IMR-90 (cell line): Measurements from ENCODE around the gene FBLIM1. TPM values are rescaled to one million over a fixed set of nuclear protein-coding genes. Genes with fewer than 3 reads are reported as not detected.

Source experiments
- ATAC-seq: fragments of 200-7000 bp; cut with Tn5 transposase; 2 replicates; pipeline ENCODE4 v1.9.1; 2020; ENCODE audit warnings: low read depth, mild to moderate bottlenecking, moderate library complexity
- BruUV-seq: library from RNA; stranded (reverse); fragments of 400-500 nt; replicated peaks from 2 replicates; lab custom pipeline; 2021; lab: Mats Ljungman, UMichigan
- CTCF ChIA-PET: fragments of 300-600 bp; formaldehyde crosslinking; extraction: SDS; loops from one replicate; lab custom pipeline; 2021; ENCODE audit warnings: antibody characterized with exemption; lab: Yijun Ruan, JAX
- POLR2A ChIA-PET: fragments of 300-600 bp; sonication (Branson Sonifier 250); formaldehyde crosslinking; loops from one replicate; lab custom pipeline; 2022; ENCODE audit warnings: antibody characterized with exemption; ENCODE audit not compliant: unreplicated experiment; lab: Charles Lee
- DNase-seq: peaks from one replicate; pipeline ENCODE4 v3.0.0; 2013
- H2AFZ ChIP-seq: replicated peaks from 2 replicates; pipeline ENCODE3; 2013; ENCODE audit warnings: low read length, mild to moderate bottlenecking; ENCODE audit not compliant: poor library complexity
- H2AK5ac ChIP-seq: 2 replicates; pipeline ENCODE4 v1.6.1; 2013; ENCODE audit warnings: low read depth, low read length, inconsistent platforms
- H2AK9ac ChIP-seq: replicated peaks from 2 replicates; pipeline ENCODE3; 2013; ENCODE audit warnings: mild to moderate bottlenecking, low read depth, low read length, moderate library complexity; ENCODE audit not compliant: poor library complexity
- H2BK120ac ChIP-seq: 2 replicates; pipeline ENCODE4 v1.6.1; 2013; ENCODE audit warnings: low read depth, low read length, inconsistent platforms
- H2BK15ac ChIP-seq: 3 replicates; pipeline ENCODE4 v1.6.1; 2013; ENCODE audit warnings: low read depth, low read length, inconsistent platforms
- H2BK20ac ChIP-seq: 2 replicates; pipeline ENCODE4 v1.6.1; 2013; ENCODE audit warnings: low read depth, mild to moderate bottlenecking, inconsistent platforms, low read length, moderate library complexity
- H2BK5ac ChIP-seq: 2 replicates; pipeline ENCODE4 v1.6.1; 2013; ENCODE audit warnings: mild to moderate bottlenecking, low read depth, low read length, inconsistent platforms; ENCODE audit not compliant: poor library complexity, severe bottlenecking
- H3K14ac ChIP-seq: replicated peaks from 2 replicates; pipeline ENCODE4 v1.6.1; 2013; ENCODE audit warnings: low read depth, low read length, inconsistent platforms
- H3K18ac ChIP-seq: 2 replicates; pipeline ENCODE4 v1.6.1; 2013; ENCODE audit warnings: low read depth, low read length, control low read depth
- H3K23ac ChIP-seq: 2 replicates; pipeline ENCODE4 v1.6.1; 2013; ENCODE audit warnings: low read depth, low read length, inconsistent platforms
- H3K27ac ChIP-seq: 2 replicates; pipeline ENCODE4 v1.5.1; 2013; ENCODE audit warnings: mild to moderate bottlenecking, control low read depth, low read length; ENCODE audit not compliant: insufficient read depth
- H3K27me3 ChIP-seq: 2 replicates; pipeline ENCODE4 v1.6.1; 2013; ENCODE audit warnings: low read length; ENCODE audit not compliant: control insufficient read depth, insufficient read depth
- H3K36me3 ChIP-seq: 2 replicates; pipeline ENCODE4 v1.6.1; 2013; ENCODE audit warnings: low read length, mixed read lengths; ENCODE audit not compliant: control insufficient read depth, insufficient read depth
- H3K4ac ChIP-seq: 2 replicates; pipeline ENCODE4 v1.6.1; 2013; ENCODE audit warnings: low read depth, low read length, inconsistent platforms
- H3K4me1 ChIP-seq: 2 replicates; pipeline ENCODE4 v1.6.1; 2013; ENCODE audit warnings: low read length, mixed read lengths; ENCODE audit not compliant: control insufficient read depth, insufficient read depth
- H3K4me2 ChIP-seq: 2 replicates; pipeline ENCODE4 v1.6.1; 2013; ENCODE audit warnings: low read depth, mild to moderate bottlenecking, control low read depth, low read length, moderate library complexity
- H3K4me3 ChIP-seq: 2 replicates; pipeline ENCODE4 v1.5.1; 2013; ENCODE audit warnings: low read depth, mild to moderate bottlenecking, control low read depth, low read length, moderate library complexity; ENCODE audit not compliant: insufficient read depth
- H3K56ac ChIP-seq: 2 replicates; pipeline ENCODE4 v1.6.1; 2013; ENCODE audit warnings: low read length, inconsistent platforms; ENCODE audit not compliant: insufficient read depth; ENCODE audit errors: extremely low read depth
- H3K79me1 ChIP-seq, 2 experiments: 2 replicates each; pipeline ENCODE4 v1.6.1; 2013; ENCODE audit warnings: low read length in 2 of 2, inconsistent platforms in 1 of 2, low read depth in 1 of 2
- H3K9ac ChIP-seq: 2 replicates; pipeline ENCODE4 v1.6.1; 2013; ENCODE audit warnings: low read depth, low read length, control low read depth
- H3K9me1 ChIP-seq: 2 replicates; pipeline ENCODE4 v1.6.1; 2013; ENCODE audit warnings: low read length, inconsistent platforms; ENCODE audit not compliant: insufficient read depth
- H3K9me3 ChIP-seq: 2 replicates; pipeline ENCODE4 v1.6.1; 2013; ENCODE audit warnings: low read length; ENCODE audit not compliant: control insufficient read depth, insufficient read depth
- H4K20me1 ChIP-seq: 2 replicates; pipeline ENCODE4 v1.6.1; 2013; ENCODE audit warnings: low read length, inconsistent platforms; ENCODE audit not compliant: insufficient read depth
- H4K5ac ChIP-seq: 2 replicates; pipeline ENCODE4 v1.6.1; 2013; ENCODE audit warnings: mild to moderate bottlenecking, low read depth, low read length, control low read depth
- H4K8ac ChIP-seq, 2 experiments: 2 replicates each; pipeline ENCODE4 v1.6.1; 2013; ENCODE audit warnings: low read depth in 2 of 2, low read length in 2 of 2, control low read depth in 1 of 2, inconsistent platforms in 1 of 2
- H4K91ac ChIP-seq: 2 replicates; pipeline ENCODE4 v1.6.1; 2013; ENCODE audit warnings: low read depth, low read length, inconsistent platforms; ENCODE audit not compliant: insufficient read depth
- BHLHE40 ChIP-seq: fragments of 150-350 bp; IDR thresholded peaks from 2 replicates; pipeline ENCODE4 v1.6.1; 2016; ENCODE audit warnings: mild to moderate bottlenecking, low read depth, low read length
- CEBPB ChIP-seq: IDR thresholded peaks from 2 replicates; pipeline ENCODE4 v1.6.1; 2012; ENCODE audit warnings: low read depth, low read length, improper control_type of control experiment
- CHD1 ChIP-seq: IDR thresholded peaks from 2 replicates; pipeline ENCODE4 v1.6.1; 2012; ENCODE audit warnings: low read depth, low read length, improper control_type of control experiment
- CTCF ChIP-seq: conservative IDR thresholded peaks from 2 replicates; pipeline ENCODE4 v1.5.1; 2012; ENCODE audit warnings: mild to moderate bottlenecking, low read depth, low read length, improper control_type of control experiment
- ELK1 ChIP-seq: fragments of 150-350 bp; IDR thresholded peaks from 2 replicates; pipeline ENCODE4 v1.6.1; 2016; ENCODE audit warnings: low read depth, mild to moderate bottlenecking, low read length, moderate library complexity, borderline replicate concordance
- FOS ChIP-seq: fragments of 150-350 bp; IDR thresholded peaks from 2 replicates; pipeline ENCODE4 v1.6.1; 2016; ENCODE audit warnings: low read depth, low read length
- MAFK ChIP-seq: IDR thresholded peaks from 2 replicates; pipeline ENCODE4 v1.6.1; 2012; ENCODE audit warnings: low read depth, low read length, improper control_type of control experiment
- MAZ ChIP-seq: IDR thresholded peaks from 2 replicates; pipeline ENCODE4 v1.6.1; 2012; ENCODE audit warnings: low read depth, mild to moderate bottlenecking, low read length, improper control_type of control experiment, moderate library complexity, borderline replicate concordance
- MXI1 ChIP-seq: IDR thresholded peaks from 2 replicates; pipeline ENCODE4 v1.6.1; 2012; ENCODE audit warnings: low read depth, mild to moderate bottlenecking, low read length, moderate library complexity, borderline replicate concordance
- NFE2L2 ChIP-seq: fragments of 150-350 bp; IDR thresholded peaks from 2 replicates; pipeline ENCODE4 v1.6.1; 2016; ENCODE audit warnings: low read depth, mild to moderate bottlenecking, low read length
- POLR2A ChIP-seq: IDR thresholded peaks from 2 replicates; pipeline ENCODE4 v1.6.1; 2012; ENCODE audit warnings: mild to moderate bottlenecking, low read depth, low read length
- RAD21 ChIP-seq: IDR thresholded peaks from 2 replicates; pipeline ENCODE4 v1.6.1; 2012; ENCODE audit warnings: low read length, improper control_type of control experiment
- RCOR1 ChIP-seq: IDR thresholded peaks from 2 replicates; pipeline ENCODE4 v1.6.1; 2012; ENCODE audit warnings: mild to moderate bottlenecking, low read length, improper control_type of control experiment; ENCODE audit not compliant: insufficient replicate concordance
- RFX5 ChIP-seq: IDR thresholded peaks from 2 replicates; pipeline ENCODE4 v1.8.0; 2012; ENCODE audit warnings: low read depth, mild to moderate bottlenecking, low read length, moderate library complexity
- USF2 ChIP-seq: fragments of 150-350 bp; IDR thresholded peaks from 2 replicates; pipeline ENCODE4 v1.6.1; 2017; ENCODE audit warnings: mild to moderate bottlenecking, antibody characterized with exemption, low read length, low read depth
- WGBS, 2 experiments: methylation state at CpG; one replicate each; pipeline versions ENCODE4 v1.1.5 to v1.1.7; 2013; ENCODE audit warnings: missing lambda C conversion rate in 2 of 2; ENCODE audit not compliant: insufficient read length in 1 of 2; ENCODE audit errors: extremely low coverage in 2 of 2; 5-methylcytosine and 5-hydroxymethylcytosine counted together
- dilution Hi-C: fragments of 300-500 bp; cut with HindIII; formaldehyde crosslinking; loops from one replicate; pipeline ENCODE4 v1.14.3; 2018; ENCODE audit warnings: low sequenced_read_pairs; ENCODE audit not compliant: unreplicated experiment
- in situ Hi-C: fragments of 300-500 bp; cut with MboI; formaldehyde crosslinking; loops from 3 replicates; pipeline ENCODE4 v1.14.3; 2019; ENCODE audit warnings: low sequenced_read_pairs, inconsistent platforms, mixed read lengths
- intact Hi-C: fragments of 100-400 bp; cut with micrococcal nuclease; formaldehyde crosslinking; loops from 2 replicates; pipeline ENCODE4 v1.10.0; 2022
- polyA plus RNA-seq, 3 experiments: library from polyadenylated mRNA; depleted of rRNA; stranded (reverse); fragments of >200 nt; gene quantifications; 2 replicates each; pipeline ENCODE4 v1.2.3, GENCODE V29; 2012; ENCODE audit warnings: low replicate concordance in 1 of 3
- total RNA-seq: library from RNA; depleted of rRNA; stranded (reverse); fragments of >200 nt; gene quantifications from 2 replicates; pipeline ENCODE4 v1.2.3, GENCODE V29; 2012

The FBLIM1 gene
- total and polyA plus RNA-seq, 2 of the 4 experiments (the other 2 are of a cell fraction) = 52.2 to 140 TPM

- intact Hi-C loops (no loop called here), in situ Hi-C loops (no loop called here), dilution Hi-C loops (no loop called here)
- Histone ChIP-seq H3K27ac (no peak overlapping the region), H3K56ac (no peak overlapping the region), H3K36me3 (peaks cover 70% of the 10 kb centered on the region), H2BK15ac (no peak overlapping the region), H3K4me1 (no peaks in the 10 kb centered on the region), H3K4me3 (no peak overlapping the region), H2AK5ac (no peak overlapping the region), H2BK5ac (no peak overlapping the region), H3K23ac (no peak overlapping the region), H3K27me3 (no peaks in the 10 kb centered on the region), H3K9me1 (peaks cover 11% of the 10 kb centered on the region), H3K9ac (no peak overlapping the region), H4K91ac (no peak overlapping the region), H3K4ac (no peak overlapping the region), H3K14ac (no peak overlapping the region), H4K8ac (no peak overlapping the region), H3K9me3 (no peaks in the 10 kb centered on the region), H3K4me2 (no peak overlapping the region), H3K18ac (no peak overlapping the region), H2BK20ac (no peak overlapping the region), H2BK120ac (no peak overlapping the region), H2AFZ (no peak overlapping the region), H4K5ac (no peak overlapping the region), H2AK9ac (no peak overlapping the region), H3K79me1 (peaks cover 13 to 33% of the 10 kb centered on the region in 2 experiments), H4K20me1 (peaks cover 21% of the 10 kb centered on the region)
- ChIA-PET CTCF (interaction anchor here (1.4 to 1.5 kb wide), 2 partner anchors 10 to 22 kb away, joined by 4 to 5 read pairs; no protein-coding TSS in a partner anchor), POLR2A (no interaction called here)
- WGBS, 2 experiments = 93% methylated on average over 5 of the region's 14 CpGs; no CpG with 5 or more reads in 1 of the 2 experiments
- no peak for DNase-seq
- no peak for TF ChIP-seq MXI1
- TF ChIP-seq CHD1 = no peak
- no peak for TF ChIP-seq MAZ
- no peak for TF ChIP-seq ELK1
- TF ChIP-seq BHLHE40 = no peak
- TF ChIP-seq MAFK = no peak
- TF ChIP-seq CTCF = no peak
- TF ChIP-seq NFE2L2 = no peak
- TF ChIP-seq FOS = no peak
- no peak for TF ChIP-seq CEBPB
- TF ChIP-seq RAD21 = no peak
- no peak for TF ChIP-seq USF2
- no peak for TF ChIP-seq RCOR1
- no peak for TF ChIP-seq POLR2A
- no peak for TF ChIP-seq RFX5
- no peak for ATAC-seq
- no TSS peak for BruUV-seq
Observed at GRCh38 chr1:15770313-15770962, 11.8 kb downstream of the FBLIM1 start.
